Colonic mucosa (tissue), 4 donors: ENCODE measurements around the gene AGPAT3. TPM values are rescaled to one million over a fixed set of nuclear protein-coding genes. Genes with fewer than 3 reads are reported as not detected.

Source experiments
- DNase-seq: peaks from one replicate; pipeline ENCODE4 v3.0.0-alpha.2; 2020
- H3K27ac ChIP-seq: fragments of 200-600 bp; one replicate; pipeline ENCODE4 v1.8.0; 2021
- H3K27me3 ChIP-seq: fragments of 200-600 bp; one replicate; pipeline ENCODE4 v1.8.0; 2021
- H3K36me3 ChIP-seq: fragments of 200-600 bp; one replicate; pipeline ENCODE4 v1.8.0; 2021
- H3K4me1 ChIP-seq: fragments of 200-600 bp; one replicate; pipeline ENCODE4 v1.8.0; 2021; ENCODE audit warnings: mild to moderate bottlenecking
- H3K4me3 ChIP-seq: fragments of 200-600 bp; one replicate; pipeline ENCODE4 v1.8.0; 2021
- H3K9ac ChIP-seq, 2 donors: one replicate each; pipeline ENCODE4 v1.7.0; 2013; ENCODE audit warnings: control low read depth in 2 of 2, low read depth in 2 of 2, low read length in 2 of 2
- H3K9me3 ChIP-seq: fragments of 200-600 bp; one replicate; pipeline ENCODE4 v1.8.0; 2021
- intact Hi-C: fragments of 100-400 bp; cut with DNase I; formaldehyde crosslinking; loops from one replicate; pipeline ENCODE4 v1.14.1; 2022
- total RNA-seq, 2 donors: library from RNA; stranded (reverse); fragmentation: NEBNext Ultra II Directional in 1 of 2; extraction: Animal tissue kit (Norgen Biotek cat#: 25700) in 1 of 2; gene quantifications; one replicate each; pipeline ENCODE4 v1.2.1, GENCODE V29; 2021
- TF ChIP-seq, protein P1 (sequence below): fragments of 200-600 bp; IDR thresholded peaks from one replicate; pipeline ENCODE4 v1.8.0; 2022; ENCODE audit warnings: antibody characterized with exemption, mild to moderate bottlenecking
- donor health status: healthy.
- donor health status: DM: no; HTN: no; CAD: no.
- donor health status: DM: no; HTN: no; CAD: no.

AGPAT3 gene
- total RNA-seq, 2 donors from 2014 or later: 82.2 to 101 TPM

DNA sequence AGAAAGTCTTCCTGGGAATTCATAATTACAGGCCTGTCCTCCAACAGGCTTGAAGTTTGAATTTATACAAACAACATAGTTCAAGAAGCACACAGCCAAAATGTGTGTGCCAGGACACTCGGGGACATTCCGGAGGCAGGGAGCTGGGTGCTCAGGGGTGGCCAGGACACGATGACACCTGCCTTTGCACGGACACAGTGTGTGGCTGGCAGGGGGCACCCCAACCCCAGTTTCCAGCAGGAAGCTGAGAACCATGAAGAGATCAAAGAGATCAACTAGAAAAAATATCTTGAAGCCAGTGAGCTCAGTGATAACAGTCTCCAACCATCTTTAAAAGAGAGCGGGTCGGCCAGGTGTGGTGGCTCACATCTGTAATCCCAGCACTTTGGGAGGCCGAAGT, 114.6 kb downstream of the AGPAT3 start:
- TF ChIP-seq, protein P1, sequence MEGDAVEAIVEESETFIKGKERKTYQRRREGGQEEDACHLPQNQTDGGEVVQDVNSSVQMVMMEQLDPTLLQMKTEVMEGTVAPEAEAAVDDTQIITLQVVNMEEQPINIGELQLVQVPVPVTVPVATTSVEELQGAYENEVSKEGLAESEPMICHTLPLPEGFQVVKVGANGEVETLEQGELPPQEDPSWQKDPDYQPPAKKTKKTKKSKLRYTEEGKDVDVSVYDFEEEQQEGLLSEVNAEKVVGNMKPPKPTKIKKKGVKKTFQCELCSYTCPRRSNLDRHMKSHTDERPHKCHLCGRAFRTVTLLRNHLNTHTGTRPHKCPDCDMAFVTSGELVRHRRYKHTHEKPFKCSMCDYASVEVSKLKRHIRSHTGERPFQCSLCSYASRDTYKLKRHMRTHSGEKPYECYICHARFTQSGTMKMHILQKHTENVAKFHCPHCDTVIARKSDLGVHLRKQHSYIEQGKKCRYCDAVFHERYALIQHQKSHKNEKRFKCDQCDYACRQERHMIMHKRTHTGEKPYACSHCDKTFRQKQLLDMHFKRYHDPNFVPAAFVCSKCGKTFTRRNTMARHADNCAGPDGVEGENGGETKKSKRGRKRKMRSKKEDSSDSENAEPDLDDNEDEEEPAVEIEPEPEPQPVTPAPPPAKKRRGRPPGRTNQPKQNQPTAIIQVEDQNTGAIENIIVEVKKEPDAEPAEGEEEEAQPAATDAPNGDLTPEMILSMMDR: no peak
- Histone ChIP-seq H3K9me3 (no peaks in the 10 kb centered on the region), H3K4me3 (no peak overlapping the region), H3K27ac (no peak overlapping the region), H3K36me3 (peaks cover 4% of the 10 kb centered on the region), H3K4me1 (no peaks in the 10 kb centered on the region), H3K27me3 (no peaks in the 10 kb centered on the region), H3K9ac (no peak overlapping the region)
- no peak for DNase-seq
- intact Hi-C loops: no loop called here

DNA sequence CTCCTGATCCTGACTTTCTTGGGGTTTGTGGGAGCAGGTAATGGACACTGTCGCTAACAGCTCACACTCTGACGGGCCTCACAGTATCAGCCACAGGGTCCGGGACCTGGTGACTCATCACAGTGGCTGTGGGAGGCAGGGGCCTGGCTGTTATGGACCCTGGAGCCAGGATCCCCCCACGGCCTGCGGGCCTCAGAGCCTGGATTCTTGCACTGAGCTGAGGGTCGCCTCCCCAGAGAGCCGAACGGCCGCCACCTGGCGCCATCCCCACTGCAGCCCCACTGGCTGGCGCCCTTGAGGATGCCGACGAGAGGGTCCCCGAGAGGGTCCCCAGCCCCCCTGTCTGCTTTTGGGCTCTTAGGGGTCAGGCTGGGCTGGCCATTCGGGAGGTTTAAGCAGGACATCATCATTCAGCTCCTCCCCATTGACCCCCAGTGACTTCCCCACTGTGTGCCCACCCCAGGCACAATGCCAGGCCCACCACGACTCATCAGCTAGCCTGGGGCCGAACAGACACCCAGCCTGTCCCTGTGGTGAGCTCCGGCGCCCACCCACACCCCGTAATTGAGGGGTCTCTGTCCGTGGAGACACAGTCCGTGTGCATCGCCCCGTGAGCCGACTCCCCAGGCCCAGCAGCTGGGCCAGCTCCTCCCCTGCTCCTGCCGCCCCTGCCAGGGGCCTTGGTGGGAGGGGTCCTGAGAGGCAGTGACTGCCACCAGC, 116.3 kb downstream of the AGPAT3 start:
- intact Hi-C loops: no loop called here
- TF ChIP-seq, protein P1: no peak

DNA sequence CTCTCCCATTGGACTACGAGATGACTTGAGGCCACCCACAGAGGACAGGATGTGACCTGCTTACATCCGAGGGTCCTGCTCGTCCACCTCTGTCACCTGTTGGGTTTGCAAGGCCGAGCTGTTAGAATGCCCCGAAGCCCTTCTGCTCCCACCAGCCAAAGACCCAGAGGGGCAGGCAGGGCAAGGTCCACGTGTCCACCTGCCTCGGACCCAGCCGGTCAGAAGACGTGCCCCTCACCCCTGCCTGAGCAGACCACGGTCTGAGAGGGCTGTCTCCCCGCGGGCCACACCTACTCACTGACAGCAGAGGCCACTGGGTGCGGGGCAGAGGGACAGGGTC, 116.8 kb downstream of the AGPAT3 start:
- intact Hi-C loops: no loop called here
- TF ChIP-seq, protein P1: no peak
- no peaks in the 10 kb centered on the region for H3K27me3 ChIP-seq
- no peaks in the 10 kb centered on the region for H3K9me3 ChIP-seq
- H3K27ac ChIP-seq: no peak overlapping the region
- no peaks in the 10 kb centered on the region for H3K4me1 ChIP-seq
- no peak for DNase-seq
- H3K9ac ChIP-seq: no peak overlapping the region
- no peak overlapping the region for H3K4me3 ChIP-seq
- H3K36me3 ChIP-seq: peaks cover 4% of the 10 kb centered on the region

More for the DNA sequence above, 116.3 kb downstream of the AGPAT3 start:
- Histone ChIP-seq H3K4me1 (no peaks in the 10 kb centered on the region), H3K9me3 (no peaks in the 10 kb centered on the region), H3K4me3 (no peak overlapping the region), H3K36me3 (peaks cover 4% of the 10 kb centered on the region), H3K9ac (no peak overlapping the region), H3K27ac (no peak overlapping the region), H3K27me3 (no peaks in the 10 kb centered on the region)
- no peak for DNase-seq

DNA sequence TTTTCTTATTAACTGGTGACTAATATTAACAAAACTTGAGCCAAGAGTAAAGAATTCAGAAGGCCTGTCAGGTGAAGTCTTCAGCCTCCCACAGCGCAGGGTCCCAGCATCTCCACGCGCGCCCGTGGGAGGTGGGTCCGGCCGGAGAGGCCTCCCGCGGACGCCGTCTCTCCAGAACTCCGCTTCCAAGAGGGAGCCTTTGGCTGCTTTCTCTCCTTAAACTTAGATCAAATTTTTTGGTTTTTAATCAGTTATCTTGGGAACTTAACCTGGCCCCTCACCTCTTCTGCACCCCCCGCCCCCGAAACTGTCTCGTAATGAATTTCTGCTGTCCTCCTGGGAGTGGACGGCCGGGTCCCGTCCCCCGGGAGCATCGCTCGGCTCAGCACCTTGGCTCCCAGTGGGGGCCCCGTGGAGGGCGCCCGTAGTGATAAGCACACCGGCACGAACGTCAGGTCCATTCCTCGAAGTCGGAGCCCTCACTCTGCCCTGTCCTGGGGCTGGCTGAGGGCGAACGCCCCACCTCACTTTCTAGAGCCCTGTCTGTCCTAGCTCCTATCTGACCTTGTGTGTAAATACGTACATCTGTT, 117.6 kb downstream of the AGPAT3 start:
- Histone ChIP-seq H3K4me1 (no peaks in the 10 kb centered on the region), H3K4me3 (no peak overlapping the region), H3K36me3 (peaks cover 4% of the 10 kb centered on the region), H3K9ac (no peak overlapping the region), H3K27me3 (no peaks in the 10 kb centered on the region), H3K9me3 (no peaks in the 10 kb centered on the region), H3K27ac (no peak overlapping the region)
- no peak for DNase-seq
- intact Hi-C loops: no loop called here
- TF ChIP-seq, protein P1: no peak

DNA sequence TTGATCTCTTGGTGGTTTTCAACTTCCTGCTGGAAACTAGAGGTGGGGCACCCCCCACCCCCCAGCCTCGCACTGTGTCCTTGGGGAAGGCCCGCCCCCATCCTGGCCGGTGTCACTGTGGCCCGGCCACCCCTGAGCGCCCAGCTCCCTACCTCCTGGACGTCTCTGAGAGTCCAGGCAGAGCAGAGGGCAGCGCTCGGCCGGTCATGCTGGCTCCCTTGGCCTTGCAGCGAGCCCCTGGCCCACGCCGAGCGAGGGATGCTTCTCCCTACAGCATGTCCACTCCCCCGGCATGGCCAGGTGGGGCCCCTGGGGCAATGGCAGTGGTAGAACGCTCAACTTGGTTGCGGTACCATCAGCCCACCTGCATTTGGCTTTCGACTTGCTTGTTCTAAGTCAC, 118.4 kb downstream of the AGPAT3 start:
- H3K36me3 ChIP-seq: peaks cover 4% of the 10 kb centered on the region

More for the DNA sequence above, 118.4 kb downstream of the AGPAT3 start:
- intact Hi-C loops: no loop called here
- Histone ChIP-seq H3K4me1 (no peaks in the 10 kb centered on the region), H3K9me3 (no peaks in the 10 kb centered on the region), H3K4me3 (no peak overlapping the region), H3K27me3 (no peaks in the 10 kb centered on the region), H3K27ac (no peak overlapping the region), H3K9ac (no peak overlapping the region)
- no peak for DNase-seq
- TF ChIP-seq, protein P1: no peak
